GM18498 (cell line): ENCODE measurements around the gene TSSK1B.
"Not testable (repeated sequence)": the region's sequence is repeated elsewhere in the genome, so short reads cannot be mapped to it uniquely, and the experiment has no call there.

Experiments
- ATAC-seq: cut with Tn5 transposase; IDR thresholded peaks from one replicate; pipeline ENCODE4 v1.9.1; 2021; ENCODE audit warnings: mild to moderate bottlenecking, moderate library complexity; ENCODE audit not compliant: unreplicated experiment

TSSK1B gene

GRCh38 chr5:113404269-113404668 is 30.5 kb downstream of the TSSK1B start:
- no peak for ATAC-seq

GRCh38 chr5:113397986-113398385 is 36.8 kb downstream of the TSSK1B start:
- not testable (repeated sequence) for ATAC-seq

- ATAC-seq = no peak
These were observed 37.7 kb downstream of the TSSK1B start for GRCh38 chr5:113397046-113397445.

- ATAC-seq = no peak
These were observed 40.1 kb downstream of the TSSK1B start for GRCh38 chr5:113394658-113395057.

- ATAC-seq = no peak
These were observed 44.6 kb downstream of the TSSK1B start for GRCh38 chr5:113390224-113390623.

GRCh38 chr5:113389116-113389515 is 45.7 kb downstream of the TSSK1B start:
- ATAC-seq = no peak

- no peak for ATAC-seq
These were observed 46.9 kb downstream of the TSSK1B start for GRCh38 chr5:113387844-113388243.

GRCh38 chr5:113384782-113385285 is 50.0 kb downstream of the TSSK1B start:
- ATAC-seq = no peak

GRCh38 chr5:113382731-113383130 is 52.1 kb downstream of the TSSK1B start:
- ATAC-seq = no peak
